Chondrocyte (in vitro differentiated cells): Measurements from ENCODE around the gene FOXN1. TPM values are rescaled to one million over a fixed set of nuclear protein-coding genes. Genes with fewer than 3 reads are reported as not detected.
A peak's percentile ranks its signal among the peaks of the same experiment; 100 is the strongest.

Experiments used
- DNase-seq: peaks from one replicate; pipeline ENCODE4 v3.0.0; 2021; ENCODE audit warnings: mixed read lengths, low spot score
- H3K27ac Mint-ChIP-seq: one replicate; pipeline ENCODE4 v1.8.0; 2021; ENCODE audit warnings: mild to moderate bottlenecking, moderate library complexity, mixed read lengths; ENCODE audit not compliant: unreplicated experiment
- H3K27me3 Mint-ChIP-seq: 2 replicates; pipeline ENCODE4 v1.8.0; 2021; ENCODE audit warnings: low read depth, mixed read lengths
- H3K36me3 Mint-ChIP-seq: 2 replicates; pipeline ENCODE4 v1.8.0; 2021; ENCODE audit warnings: low read depth, mixed read lengths
- H3K4me1 Mint-ChIP-seq: 2 replicates; pipeline ENCODE4 v1.8.0; 2021; ENCODE audit warnings: low read depth, mild to moderate bottlenecking, mixed read lengths
- H3K4me3 Mint-ChIP-seq: one replicate; pipeline ENCODE4 v1.8.0; 2021; ENCODE audit warnings: mild to moderate bottlenecking, moderate library complexity, mixed read lengths; ENCODE audit not compliant: unreplicated experiment
- H3K9me3 Mint-ChIP-seq: 2 replicates; pipeline ENCODE4 v1.8.0; 2021; ENCODE audit warnings: low read depth, mixed read lengths
- total RNA-seq: library from RNA; stranded (reverse); gene quantifications from 3 replicates; pipeline ENCODE4 v1.2.1, GENCODE V29; 2021
- TF ChIP-seq, protein P1 (sequence below): fragments of 200-600 bp; sonication (generic); IDR thresholded peaks from 2 replicates; pipeline ENCODE4 v1.5.0; 2021; ENCODE audit warnings: antibody characterized with exemption, mild to moderate bottlenecking, moderate library complexity

FOXN1 gene
- total RNA-seq, 1 donor from 2014 or later = not detected

GRCh38 chr17:28493460-28493859 lies 12.7 kb upstream of the FOXN1 start:
- Mint-ChIP-seq H3K4me3 (no peak overlapping the region), H3K27ac (no peak overlapping the region), H3K9me3 (no peaks in the 10 kb centered on the region), H3K27me3 (peaks cover 18% of the 10 kb centered on the region), H3K4me1 (no peaks in the 10 kb centered on the region), H3K36me3 (no peaks in the 10 kb centered on the region)
- TF ChIP-seq, protein P1, sequence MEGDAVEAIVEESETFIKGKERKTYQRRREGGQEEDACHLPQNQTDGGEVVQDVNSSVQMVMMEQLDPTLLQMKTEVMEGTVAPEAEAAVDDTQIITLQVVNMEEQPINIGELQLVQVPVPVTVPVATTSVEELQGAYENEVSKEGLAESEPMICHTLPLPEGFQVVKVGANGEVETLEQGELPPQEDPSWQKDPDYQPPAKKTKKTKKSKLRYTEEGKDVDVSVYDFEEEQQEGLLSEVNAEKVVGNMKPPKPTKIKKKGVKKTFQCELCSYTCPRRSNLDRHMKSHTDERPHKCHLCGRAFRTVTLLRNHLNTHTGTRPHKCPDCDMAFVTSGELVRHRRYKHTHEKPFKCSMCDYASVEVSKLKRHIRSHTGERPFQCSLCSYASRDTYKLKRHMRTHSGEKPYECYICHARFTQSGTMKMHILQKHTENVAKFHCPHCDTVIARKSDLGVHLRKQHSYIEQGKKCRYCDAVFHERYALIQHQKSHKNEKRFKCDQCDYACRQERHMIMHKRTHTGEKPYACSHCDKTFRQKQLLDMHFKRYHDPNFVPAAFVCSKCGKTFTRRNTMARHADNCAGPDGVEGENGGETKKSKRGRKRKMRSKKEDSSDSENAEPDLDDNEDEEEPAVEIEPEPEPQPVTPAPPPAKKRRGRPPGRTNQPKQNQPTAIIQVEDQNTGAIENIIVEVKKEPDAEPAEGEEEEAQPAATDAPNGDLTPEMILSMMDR = no peak
- no peak for DNase-seq

DNA sequence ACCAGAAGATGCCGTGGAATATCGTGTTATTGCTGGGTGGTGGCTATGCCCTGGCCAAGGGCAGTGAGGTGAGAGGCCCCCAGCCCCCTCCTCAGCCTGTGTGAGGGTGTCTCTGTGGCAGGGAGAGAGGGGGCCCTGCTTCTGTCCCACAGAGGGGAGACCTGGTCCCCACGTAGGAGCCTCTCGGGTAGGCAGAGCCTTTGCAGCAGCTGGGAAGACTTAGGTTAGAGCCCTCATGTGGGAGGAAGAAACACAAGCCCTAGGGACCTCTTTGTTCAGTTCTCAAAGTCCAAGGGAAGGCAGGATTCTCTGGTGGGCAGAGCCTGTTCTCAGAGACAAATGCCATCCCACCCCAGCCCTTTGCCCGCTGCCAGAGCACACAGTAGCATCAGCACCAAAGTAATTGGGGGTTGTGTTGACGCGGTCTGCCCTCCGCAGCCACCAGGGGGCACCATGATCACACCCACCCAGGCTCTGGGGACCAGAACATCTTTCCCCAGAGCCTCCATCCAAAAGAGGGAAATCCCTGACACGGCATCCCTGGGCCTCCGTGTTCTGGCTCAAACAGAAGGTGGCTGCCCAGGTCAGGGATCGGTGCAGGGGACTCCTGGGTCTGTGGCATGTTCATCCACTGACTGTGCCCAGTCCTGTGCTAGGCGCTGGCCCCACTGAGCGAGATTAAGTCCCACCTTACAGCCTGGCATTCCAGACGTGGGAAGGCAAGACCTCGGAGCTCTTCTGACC lies 11.5 kb upstream of the FOXN1 start:
- TF ChIP-seq, protein P1 = peak; percentile 93
- Mint-ChIP-seq H3K9me3 (no peaks in the 10 kb centered on the region), H3K4me1 (no peaks in the 10 kb centered on the region), H3K27me3 (peaks cover 18% of the 10 kb centered on the region), H3K4me3 (no peak overlapping the region), H3K27ac (peak overlapping the region; percentile 54), H3K36me3 (no peaks in the 10 kb centered on the region)
- no peak for DNase-seq

- H3K27ac Mint-ChIP-seq = no peak overlapping the region
- DNase-seq = no peak
- H3K36me3 Mint-ChIP-seq = no peaks in the 10 kb centered on the region
- H3K27me3 Mint-ChIP-seq = peaks cover 24% of the 10 kb centered on the region
- H3K4me3 Mint-ChIP-seq = no peak overlapping the region
- no peaks in the 10 kb centered on the region for H3K9me3 Mint-ChIP-seq
- no peaks in the 10 kb centered on the region for H3K4me1 Mint-ChIP-seq
- TF ChIP-seq, protein P1 = no peak
Measured at GRCh38 chr17:28495635-28496034, 10.5 kb upstream of the FOXN1 start.

DNA sequence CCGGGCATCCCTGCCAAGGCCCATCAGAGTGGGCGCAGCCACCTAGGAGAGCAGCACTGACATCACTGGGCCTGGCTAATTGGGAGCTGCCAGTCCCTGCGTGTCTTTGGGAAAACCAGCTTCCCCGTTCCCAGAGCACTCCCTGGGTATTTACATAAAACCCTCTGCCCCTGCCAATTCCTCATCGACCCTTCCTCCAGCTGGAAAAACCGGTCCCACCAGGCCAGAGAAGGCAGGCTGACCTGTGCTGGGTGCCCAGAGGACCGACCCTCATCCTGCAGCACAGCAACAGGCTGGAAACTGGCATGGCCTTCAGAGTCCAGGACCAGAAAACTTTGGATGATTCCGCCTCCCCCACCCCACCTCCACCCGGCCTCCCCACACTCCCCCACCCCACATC lies 8.2 kb upstream of the FOXN1 start:
- no peaks in the 10 kb centered on the region for H3K9me3 Mint-ChIP-seq
- DNase-seq = no peak
- no peaks in the 10 kb centered on the region for H3K4me1 Mint-ChIP-seq
- H3K4me3 Mint-ChIP-seq = no peak overlapping the region
- no peak overlapping the region for H3K27ac Mint-ChIP-seq
- peaks cover 11% of the 10 kb centered on the region for H3K27me3 Mint-ChIP-seq
- TF ChIP-seq, protein P1 = no peak
- no peaks in the 10 kb centered on the region for H3K36me3 Mint-ChIP-seq

DNA sequence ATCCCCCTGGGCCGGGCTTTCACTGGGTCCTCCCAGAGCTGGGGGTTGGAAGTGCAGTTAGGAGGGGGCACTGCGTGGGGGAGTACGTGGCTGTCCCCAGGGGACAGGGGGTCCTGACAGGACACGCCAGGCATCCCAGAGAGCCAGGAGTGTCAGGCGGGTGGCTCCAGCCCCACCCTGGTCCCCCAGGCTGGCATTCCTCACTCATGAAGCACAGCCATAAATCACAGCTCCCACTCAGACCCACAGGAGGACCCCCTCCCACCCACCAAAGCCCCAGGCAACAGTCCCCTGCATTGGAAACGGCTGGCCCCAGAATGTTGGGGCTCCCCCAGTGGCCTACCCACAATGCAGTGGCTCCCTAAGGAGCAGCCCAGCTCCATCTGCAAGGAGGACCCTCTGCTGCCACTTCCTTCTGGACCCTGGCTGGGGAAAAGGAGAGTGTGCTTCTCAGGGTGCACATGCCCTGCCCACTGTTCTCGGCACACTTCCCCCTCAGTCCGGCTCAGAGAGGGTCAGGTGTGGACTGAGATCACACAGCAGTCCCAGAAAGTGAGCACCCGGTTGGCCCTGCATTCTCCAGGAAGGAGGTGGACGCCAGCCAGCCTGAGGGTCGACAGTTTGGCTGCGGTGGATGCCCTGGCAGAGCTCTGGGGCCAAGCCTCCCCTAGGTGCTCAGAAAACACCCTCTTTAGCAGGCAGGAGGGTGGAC lies 7.3 kb upstream of the FOXN1 start:
- Mint-ChIP-seq H3K27me3 (peaks cover 9% of the 10 kb centered on the region), H3K36me3 (no peaks in the 10 kb centered on the region), H3K27ac (no peak overlapping the region), H3K9me3 (no peaks in the 10 kb centered on the region), H3K4me3 (no peak overlapping the region), H3K4me1 (no peaks in the 10 kb centered on the region)
- TF ChIP-seq, protein P1 = no peak
- DNase-seq = no peak
